GM12878 (cell line): Measurements from ENCODE around the gene VEPH1.

ENCODE experiments used
- CTCF ChIP-seq, 3 experiments: IDR thresholded peaks in 2 of 3; conservative IDR thresholded peaks in 1 of 3; 2 replicates each; pipeline ENCODE4 v1.5.1; 2011; ENCODE audit warnings: low read depth in 3 of 3, low read length in 3 of 3, mild to moderate bottlenecking in 3 of 3, control low read depth in 2 of 3, moderate library complexity in 2 of 3, inconsistent platforms in 1 of 3, mixed read lengths in 1 of 3; ENCODE audit not compliant: control insufficient read depth in 2 of 3, insufficient read depth in 1 of 3; ENCODE audit errors: extremely low read depth in 1 of 3
- EP300 ChIP-seq, 2 experiments: fragments of 150-350 bp in 1 of 2; IDR thresholded peaks; 2 replicates each; pipeline ENCODE4 v1.6.1; 2011 to 2012; ENCODE audit warnings: low read depth in 2 of 2, low read length in 2 of 2, borderline replicate concordance in 1 of 2, improper control_type of control experiment in 1 of 2, inconsistent platforms in 1 of 2; ENCODE audit not compliant: control insufficient read depth in 1 of 2
- GATAD2B ChIP-seq: fragments of 450-650 bp; conservative IDR thresholded peaks from 2 replicates; pipeline ENCODE4 v1.6.1; 2017; ENCODE audit warnings: low read depth, mild to moderate bottlenecking, moderate library complexity
- NR2F1 ChIP-seq: fragments of 450-650 bp; conservative IDR thresholded peaks from 2 replicates; pipeline ENCODE4 v1.6.1; 2017; ENCODE audit warnings: mild to moderate bottlenecking
- POLR2AphosphoS2 ChIP-seq: IDR thresholded peaks from 2 replicates; pipeline ENCODE4 v1.6.1; 2011; ENCODE audit warnings: low read depth, mild to moderate bottlenecking, low read length, improper control_type of control experiment, moderate library complexity
- PRDM15 ChIP-seq: fragments of 450-650 bp; formaldehyde crosslinking; IDR thresholded peaks from 2 replicates; pipeline ENCODE4 v1.4.0; 2020; ENCODE audit warnings: mild to moderate bottlenecking, moderate library complexity
- TCF3 ChIP-seq: IDR thresholded peaks from 2 replicates; pipeline ENCODE4 v1.6.1; 2012; ENCODE audit warnings: low read depth, mild to moderate bottlenecking, low read length, borderline replicate concordance; ENCODE audit not compliant: insufficient read depth
- ZNF274 ChIP-seq: IDR thresholded peaks from one replicate; pipeline ENCODE4 v1.8.0; 2011; ENCODE audit not compliant: insufficient read length, insufficient read depth

GRCh38 chr3:157453824-157454223 is 49.4 kb downstream of the VEPH1 start:
- TF ChIP-seq TCF3 (no peak), NR2F1 (no peak), CTCF (IDR thresholded peaks at IDR 0.05 in 2 of 3, conservative IDR thresholded peaks at IDR 0.05 in 1 of 3; ENCODE audit: control insufficient read depth in 2 of 3, extremely low read depth in 1 of 3, insufficient read depth in 1 of 3, low read depth in 3 of 3, low read length in 3 of 3) (no peak), POLR2AphosphoS2 (no peak), GATAD2B (no peak), PRDM15 (no peak), EP300 (IDR thresholded peaks at IDR 0.05; ENCODE audit: borderline replicate concordance in 1 of 2, control insufficient read depth in 1 of 2, low read depth in 2 of 2, low read length in 2 of 2) (no peak), ZNF274 (no peak)
